DMS114 treated with DMSO at 0.1 percent for 48 hours (cell line): ENCODE measurements around the gene PDIA5.

Experiments
- DNase-seq: peaks from one replicate; lab custom pipeline; 2025; ENCODE audit not compliant: unreplicated experiment; lab: John Stamatoyannopoulos, UW

The PDIA5 gene

GRCh38 chr3:123159926-123160635 is 93.3 kb downstream of the PDIA5 start:
- DNase-seq = no peak

DNA sequence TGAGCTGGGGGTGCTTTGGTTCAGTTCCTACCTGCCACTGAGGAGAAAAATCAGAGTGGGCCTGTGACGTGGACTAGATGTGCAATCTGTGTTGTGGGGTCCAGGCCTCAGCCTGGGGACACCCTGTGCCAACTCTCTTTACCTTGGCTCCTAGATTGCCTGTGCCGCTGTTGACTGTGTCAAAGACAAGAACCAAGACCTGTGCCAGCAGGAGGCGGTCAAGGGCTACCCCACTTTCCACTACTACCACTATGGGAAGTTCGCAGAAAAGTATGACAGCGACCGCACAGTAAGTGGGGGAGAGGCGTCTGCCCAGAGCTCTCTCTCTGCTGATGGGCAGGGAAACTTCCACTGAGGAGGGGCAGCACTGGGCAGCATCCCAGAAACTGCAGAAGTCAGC is 94.3 kb downstream of the PDIA5 start:
- no peak for DNase-seq

- no peak for DNase-seq
These were observed 96.3 kb downstream of the PDIA5 start for GRCh38 chr3:123163141-123163540.

DNA sequence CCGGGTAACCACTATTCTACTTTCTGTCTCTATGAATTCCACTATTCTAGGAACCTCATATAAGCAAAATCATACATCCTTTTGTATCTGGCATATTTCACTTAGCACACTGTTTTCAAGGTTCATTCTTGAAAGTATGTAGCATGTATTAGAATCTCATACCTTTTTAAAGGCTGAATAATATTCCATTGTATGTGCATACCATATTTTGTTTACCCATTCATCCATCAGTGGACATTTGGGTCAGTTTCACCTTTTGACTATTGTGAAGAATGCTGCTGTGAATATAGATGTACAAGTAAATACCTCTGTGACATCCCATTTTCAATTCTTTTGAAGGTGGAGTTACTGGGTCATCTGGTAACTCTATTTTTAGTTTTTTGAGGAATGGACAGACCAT is 98.3 kb downstream of the PDIA5 start:
- DNase-seq = no peak

GRCh38 chr3:123167686-123168085 is 100.9 kb downstream of the PDIA5 start:
- DNase-seq = no peak

- no peak for DNase-seq
These were observed 101.3 kb downstream of the PDIA5 start for GRCh38 chr3:123168122-123168521.

- no peak for DNase-seq
These were observed 101.8 kb downstream of the PDIA5 start for GRCh38 chr3:123168605-123169004.

GRCh38 chr3:123169492-123169929 is 102.7 kb downstream of the PDIA5 start:
- no peak for DNase-seq

GRCh38 chr3:123169930-123170329 is 103.1 kb downstream of the PDIA5 start:
- DNase-seq = no peak

GRCh38 chr3:123180791-123181190 is 114.0 kb downstream of the PDIA5 start:
- DNase-seq = no peak

- no peak for DNase-seq
These were observed 119.9 kb downstream of the PDIA5 start for GRCh38 chr3:123186695-123187094.

GRCh38 chr3:123188058-123188457 is 121.2 kb downstream of the PDIA5 start:
- no peak for DNase-seq

GRCh38 chr3:123193448-123194101 is 126.8 kb downstream of the PDIA5 start:
- DNase-seq = no peak

GRCh38 chr3:123194552-123194951 is 127.7 kb downstream of the PDIA5 start:
- DNase-seq = no peak

DNA sequence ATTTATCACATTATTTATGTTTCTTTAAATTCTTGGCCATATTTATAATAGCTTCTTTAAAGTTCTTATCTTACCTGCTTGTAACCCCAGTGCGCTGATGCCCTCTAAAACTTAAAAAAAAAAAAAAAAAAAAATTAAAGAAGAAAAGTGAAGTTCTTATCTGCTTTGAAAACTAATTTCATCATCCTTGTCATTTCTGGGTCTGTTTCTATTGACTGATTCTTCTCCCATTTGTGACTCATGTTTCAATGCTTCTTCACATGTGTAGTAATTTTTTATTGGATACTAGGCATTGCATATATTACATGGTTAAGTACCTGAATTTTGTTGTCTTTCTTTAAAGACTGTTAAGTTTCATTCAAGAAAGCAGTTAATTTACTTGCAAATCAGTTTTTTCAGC is 131.5 kb downstream of the PDIA5 start:
- no peak for DNase-seq

DNA sequence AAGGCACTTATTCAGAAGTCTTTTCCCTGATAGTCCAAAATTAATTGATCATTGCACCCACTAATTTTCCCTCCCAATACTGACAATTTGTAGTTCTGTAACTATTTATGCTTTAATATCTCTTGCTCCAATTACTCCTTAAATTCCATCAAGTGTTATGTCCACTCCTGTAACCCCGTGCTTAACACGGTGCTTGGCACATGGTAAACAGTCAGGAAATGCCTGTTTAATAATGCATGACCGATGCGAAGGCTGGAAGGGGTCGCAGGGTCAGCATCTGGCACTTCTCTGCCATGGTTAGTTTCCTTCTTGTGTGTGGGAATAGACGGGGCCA is 134.4 kb downstream of the PDIA5 start:
- DNase-seq = no peak

DNA sequence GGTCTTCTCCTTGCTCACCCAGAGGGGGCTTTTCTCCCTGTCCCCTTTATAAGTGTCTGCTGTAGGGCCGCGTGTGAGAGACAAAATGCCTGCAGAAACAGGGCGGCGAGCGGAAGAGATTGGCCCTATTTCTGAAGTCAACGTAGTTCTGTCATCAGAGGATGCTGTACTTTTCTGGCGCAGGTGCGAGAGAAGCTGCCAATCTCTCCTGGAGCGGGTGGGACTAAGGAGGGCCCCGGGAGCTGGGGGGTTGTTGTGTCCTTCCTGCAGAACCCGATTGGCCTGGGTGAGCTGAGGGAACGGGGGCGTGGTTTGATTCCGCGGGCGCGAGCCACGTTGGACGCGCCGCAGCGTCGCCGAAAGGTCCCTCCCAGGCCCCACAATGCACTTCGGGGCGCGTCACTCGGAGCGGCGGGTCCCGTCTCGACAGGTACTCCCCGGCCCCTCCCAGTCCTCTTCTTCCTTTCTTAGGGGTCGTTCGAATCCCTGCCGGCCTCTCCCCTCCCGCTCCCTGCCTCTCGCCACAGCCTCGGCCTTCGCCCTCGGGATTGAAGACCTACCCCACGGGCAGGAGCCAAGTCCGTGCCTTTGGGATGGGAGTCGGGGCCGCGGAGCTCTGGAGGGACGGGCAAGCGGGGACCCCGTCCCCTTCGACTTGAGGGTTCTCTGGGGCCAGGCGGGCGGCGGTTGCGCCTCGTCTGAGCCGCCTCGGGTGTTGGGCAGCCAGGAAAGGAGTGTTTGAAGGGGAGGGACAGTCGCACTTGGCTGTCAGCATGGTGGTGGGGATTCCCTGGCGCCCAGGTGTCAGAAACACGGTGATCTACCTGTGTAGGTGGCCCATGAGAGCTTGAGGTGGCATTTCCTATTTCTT is 135.0 kb downstream of the PDIA5 start, which contains the start of gene SEC22A:
Gene SEC22A (plus strand): TSS at position 387 of the 871 bp plus-strand sequence. CDS start 7,275 bp downstream, outside the sequence.
- peak; percentile 90 for DNase-seq

DNA sequence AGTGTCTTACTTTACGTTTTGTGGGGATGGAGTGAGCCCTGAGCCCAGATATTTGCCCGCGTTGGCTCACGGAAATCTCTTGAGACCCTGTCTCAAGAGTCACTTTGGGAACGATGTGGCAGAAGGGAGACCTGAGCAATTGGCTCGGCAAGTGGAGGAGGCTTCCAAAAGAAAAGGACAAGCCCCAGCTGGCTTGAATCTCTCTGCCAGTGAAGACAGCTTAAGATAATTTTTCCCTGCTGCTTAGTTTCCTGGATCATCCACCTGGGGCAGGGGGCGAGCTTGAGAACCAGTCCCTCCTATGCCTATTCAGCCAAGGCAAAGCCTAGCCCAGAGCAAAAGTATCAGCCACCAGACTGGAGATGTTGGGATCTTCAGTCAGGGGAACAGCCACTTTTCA is 135.6 kb downstream of the PDIA5 start:
- DNase-seq = no peak
